ENCODE measurements around the gene PAXX.
A peak's percentile ranks its signal among the peaks of the same experiment; 100 is the strongest.

PAXX gene

GRCh38 chr9:136965771-136966484, 26.3 kb upstream of the PAXX start:
- no peak for DNase-seq (ENCODE audit: low spot score)

- no peak for DNase-seq (ENCODE audit: low spot score)
These were observed 23.7 kb upstream of the PAXX start for GRCh38 chr9:136968333-136969127.

DNA sequence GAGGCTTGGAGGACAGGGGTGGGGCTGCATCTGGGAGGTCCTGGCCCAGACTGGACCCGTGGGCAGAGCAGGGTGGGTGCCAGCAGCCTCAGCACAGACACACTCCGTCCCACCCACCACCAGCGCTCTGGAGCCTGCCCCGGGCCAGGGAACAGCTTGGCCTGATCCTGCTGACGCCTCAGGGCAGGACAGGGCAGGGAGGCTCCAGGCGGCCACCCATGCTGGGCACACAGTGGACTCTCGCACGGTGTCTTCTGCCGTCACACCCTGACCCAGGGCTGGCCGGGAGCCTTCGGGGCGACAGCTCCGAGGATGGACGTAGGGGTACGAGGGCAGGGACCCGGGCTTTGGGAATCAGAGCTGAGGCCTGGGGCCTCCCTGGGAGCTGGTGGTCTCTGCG, 23.1 kb upstream of the PAXX start:
- no peak for DNase-seq (ENCODE audit: low spot score)

DNA sequence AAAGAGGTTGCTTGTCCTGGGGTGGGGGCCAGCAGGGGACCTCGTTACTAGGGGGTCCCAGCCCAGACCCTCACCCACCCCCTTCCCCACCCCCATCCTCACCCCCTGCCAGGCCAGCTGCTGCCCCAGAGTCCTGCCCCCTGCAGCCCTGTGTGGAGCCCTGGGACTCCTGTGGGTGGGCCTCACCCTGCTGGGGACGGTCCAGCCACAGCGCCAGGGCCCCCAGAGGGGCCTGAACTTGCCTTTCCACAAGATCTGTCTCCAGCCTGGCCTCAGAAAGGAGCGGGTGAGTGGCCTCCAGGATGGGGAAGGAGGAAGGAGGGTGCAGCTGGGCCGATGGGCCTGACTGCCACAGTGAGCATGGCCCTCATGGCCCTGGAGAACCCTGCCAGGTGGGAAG, 22.4 kb upstream of the PAXX start:
- DNase-seq (ENCODE audit: low spot score): no peak

DNA sequence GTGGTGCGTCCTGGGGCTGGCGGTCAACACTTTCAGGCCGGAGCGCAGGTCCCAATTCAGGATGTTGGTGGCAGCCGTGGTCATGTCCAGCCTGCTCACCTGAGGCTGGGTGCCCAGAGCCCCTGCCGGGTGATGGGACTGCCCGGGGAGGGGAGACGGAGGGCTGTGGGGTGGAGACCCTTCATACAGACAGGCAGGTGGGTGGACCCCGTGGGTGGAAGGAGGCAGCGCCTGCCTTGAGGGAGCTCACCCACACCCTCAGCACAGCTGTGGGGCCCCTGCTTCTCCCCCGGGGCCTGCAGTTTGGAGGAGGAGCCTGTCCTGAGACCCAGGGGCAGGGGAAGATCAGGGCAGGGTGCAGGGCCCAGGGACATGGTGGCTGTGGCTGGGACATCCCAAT, 21.9 kb upstream of the PAXX start:
- DNase-seq (ENCODE audit: low spot score): no peak

DNA sequence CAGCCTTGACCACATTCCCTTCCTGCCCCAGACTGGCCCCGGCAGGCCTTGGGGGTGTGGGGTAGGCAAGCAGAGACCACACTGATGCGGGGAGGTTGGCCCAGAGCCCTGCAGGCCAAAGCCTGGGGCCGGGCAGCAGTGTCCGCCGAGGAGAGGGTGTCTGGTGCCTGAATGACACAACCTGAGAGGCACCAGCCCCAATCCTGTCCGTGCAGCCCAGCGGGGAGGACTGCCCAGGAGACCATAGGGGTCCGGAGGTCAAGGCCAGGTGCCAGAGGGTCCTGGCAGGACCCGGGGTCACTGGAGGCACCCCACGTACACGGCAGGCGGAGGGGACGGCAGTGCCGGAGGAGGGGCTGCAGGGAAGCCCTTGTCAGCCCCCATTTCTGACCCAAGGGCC, 20.5 kb upstream of the PAXX start:
- no peak for DNase-seq (ENCODE audit: low spot score)

DNA sequence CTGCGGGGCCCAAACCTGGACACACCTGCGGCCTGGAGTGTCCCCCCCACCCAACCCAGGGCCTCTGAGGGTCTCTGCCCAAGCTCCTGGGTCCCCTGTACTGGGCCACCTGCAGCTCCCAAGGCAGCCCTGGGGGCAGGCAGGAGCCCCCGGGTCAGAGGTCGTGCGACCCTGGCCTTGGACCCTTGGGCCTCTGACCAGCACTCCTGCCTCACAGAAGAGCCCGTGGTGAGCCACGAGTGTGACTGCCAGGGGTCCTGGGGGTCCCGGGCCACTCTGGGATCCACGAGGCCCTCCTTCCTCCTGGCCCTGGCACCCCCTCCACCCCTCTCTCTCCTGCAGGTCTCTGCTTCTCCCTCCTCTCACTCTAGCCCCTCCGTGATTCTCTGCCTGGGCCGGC, 19.9 kb upstream of the PAXX start:
- DNase-seq (ENCODE audit: low spot score): no peak

- no peak for DNase-seq (ENCODE audit: low spot score)
These were observed 19.5 kb upstream of the PAXX start for GRCh38 chr9:136972743-136973142.

DNA sequence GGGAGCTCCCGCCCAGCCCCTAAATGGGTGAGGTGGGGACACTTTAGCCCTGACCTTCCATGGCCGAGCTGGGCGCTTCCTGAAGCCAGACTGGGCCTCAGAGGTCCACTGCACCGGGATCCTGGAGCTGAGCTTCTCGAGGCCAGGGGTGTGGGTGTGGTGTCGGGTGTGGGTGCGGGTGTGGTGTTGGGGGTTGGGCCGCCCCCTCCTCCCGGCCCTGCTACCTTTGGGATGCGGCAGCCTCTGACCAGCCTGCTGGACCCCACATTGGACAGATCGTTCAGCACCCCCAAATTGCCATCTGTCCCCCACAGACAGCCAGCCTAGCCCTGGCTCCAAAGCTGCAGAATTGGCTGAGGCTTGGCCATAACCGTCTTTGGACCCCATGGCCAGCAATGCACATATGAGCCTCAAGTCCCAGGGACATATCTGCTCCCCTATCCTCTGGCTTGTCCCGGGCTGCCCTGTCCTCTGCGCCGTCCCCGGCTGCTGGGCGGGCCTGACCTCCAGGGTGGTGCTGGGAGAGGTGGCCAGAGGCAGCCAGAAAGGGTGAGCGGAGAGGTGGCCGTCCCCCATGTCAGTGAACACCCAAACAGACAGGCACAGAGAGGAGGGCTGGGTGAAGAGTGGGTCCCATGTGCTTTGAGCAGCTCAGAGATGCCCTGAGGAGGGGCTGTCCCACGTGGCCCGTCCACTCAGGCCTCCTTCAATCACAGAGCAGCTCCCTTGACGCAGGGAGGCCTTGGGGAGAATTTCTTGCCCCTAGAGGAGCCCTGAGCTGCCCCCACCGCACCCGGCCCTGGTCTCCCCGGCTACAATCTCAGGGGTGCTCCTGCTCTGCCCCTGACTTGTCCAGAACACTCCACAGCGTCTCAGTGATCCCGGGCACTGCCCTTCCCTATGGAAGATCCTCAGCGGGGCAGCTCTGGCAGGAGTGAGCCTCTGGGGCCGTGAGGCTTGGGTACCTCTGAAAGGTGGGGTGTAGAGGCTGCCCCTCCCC, 18.3 kb upstream of the PAXX start:
- no peak for DNase-seq (ENCODE audit: low spot score)

DNA sequence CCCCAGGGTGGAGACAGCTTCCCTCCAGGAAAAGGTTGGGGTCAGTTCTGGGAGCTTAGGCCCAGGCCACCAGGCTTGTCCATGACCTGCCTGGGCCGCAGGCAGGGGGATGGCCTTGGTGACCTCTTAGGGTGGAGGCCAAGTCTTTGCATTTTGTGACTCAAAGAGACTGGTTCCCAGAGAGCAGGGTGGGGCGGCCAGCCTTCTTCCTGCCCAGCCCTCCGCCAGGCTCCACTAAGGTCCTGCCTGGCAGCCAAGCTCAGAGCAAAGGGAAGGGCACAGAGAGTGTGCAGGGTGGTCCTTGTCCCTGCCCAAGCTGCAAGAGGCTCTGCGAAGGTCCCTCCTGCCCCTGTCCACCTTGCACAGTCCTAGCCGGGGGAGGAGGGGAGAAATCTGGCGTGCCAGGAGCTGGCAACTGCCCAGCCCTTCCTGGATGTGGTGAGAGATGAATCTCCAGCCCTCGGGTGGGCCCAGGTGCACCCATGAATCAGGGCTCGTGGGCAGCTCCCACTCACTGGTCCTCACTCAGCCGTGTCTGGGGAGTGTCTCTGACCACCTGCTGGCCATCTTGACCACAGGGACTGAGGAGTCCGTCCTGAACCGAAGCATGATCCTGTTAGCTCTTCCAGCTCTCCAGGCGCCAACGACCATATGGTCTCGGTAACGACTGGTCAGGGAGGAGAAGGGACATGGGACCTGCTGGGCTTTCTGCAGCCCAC, 17.2 kb upstream of the PAXX start:
- no peak for DNase-seq (ENCODE audit: low spot score)

DNA sequence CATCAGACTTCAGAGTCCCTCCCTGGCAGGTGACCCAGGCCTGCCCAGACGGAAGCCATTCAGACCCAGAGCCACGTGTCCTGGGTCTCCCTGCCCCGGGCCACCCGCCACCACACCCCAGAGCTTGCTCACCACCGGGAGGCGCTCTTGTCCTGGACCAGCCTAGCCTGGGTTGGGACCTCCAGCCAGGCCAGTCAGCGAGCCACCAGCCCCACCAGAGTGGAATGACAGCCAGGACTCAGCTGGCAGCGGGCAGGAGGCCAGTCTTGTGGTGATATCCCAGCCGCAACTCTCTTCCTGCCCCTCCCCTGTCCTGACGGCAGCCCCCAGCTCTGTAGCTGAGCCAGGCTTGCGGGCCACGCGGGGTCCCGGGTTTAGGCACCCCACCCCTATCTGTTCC, 16.6 kb upstream of the PAXX start:
- peak; percentile 64 for DNase-seq (ENCODE audit: low spot score)

- DNase-seq (ENCODE audit: low spot score): peak; percentile 65
These were observed 15.0 kb upstream of the PAXX start, which contains the start of gene PTGDS for GRCh38 chr9:136977223-136977622. PTGDS (plus strand) TSS chr9:136977504; CDS start chr9:136977579, 75 bp downstream.

- DNase-seq (ENCODE audit: low spot score): no peak
These were observed 14.6 kb upstream of the PAXX start for GRCh38 chr9:136977649-136978072.

DNA sequence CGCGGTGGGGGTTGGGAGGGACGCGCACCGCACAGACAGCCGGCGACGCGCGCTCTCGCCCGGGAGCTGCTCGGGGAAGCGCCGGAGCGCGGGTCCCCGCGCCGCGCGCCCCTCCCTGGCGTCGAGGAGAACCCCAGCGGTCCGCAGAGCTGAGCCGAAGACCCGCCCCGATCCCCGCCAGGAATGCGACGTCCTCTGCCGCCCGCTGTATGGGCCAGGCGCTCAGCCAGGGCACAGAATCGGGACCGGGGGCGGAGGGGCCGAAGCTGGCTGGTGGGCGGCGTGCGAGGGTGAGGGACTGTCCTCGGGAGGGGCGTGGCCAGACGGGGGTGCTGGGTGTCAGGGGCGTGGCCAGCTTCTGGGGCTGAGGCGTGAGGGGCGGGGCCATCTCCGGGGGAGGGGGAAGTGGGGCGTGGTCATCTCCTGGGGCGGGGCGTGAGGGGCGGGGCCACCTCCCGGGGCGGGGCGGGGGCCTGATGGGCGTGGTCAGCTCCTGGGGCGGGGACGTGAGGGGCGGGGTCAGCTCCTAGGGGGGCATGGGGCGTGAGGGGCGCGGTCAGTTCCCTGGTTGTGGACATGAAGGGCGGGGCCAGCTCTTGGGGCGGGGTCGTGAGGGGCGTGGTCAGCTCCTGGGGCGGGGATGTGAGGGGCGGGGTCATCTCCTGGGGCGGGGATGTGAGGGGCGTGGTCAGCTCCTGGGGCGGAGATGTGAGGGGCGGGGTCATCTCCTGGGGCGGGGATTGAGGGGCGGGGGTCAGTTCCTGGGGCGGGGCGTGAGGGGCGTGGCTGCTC, 14.0 kb upstream of the PAXX start:
- peak; percentile 98 for DNase-seq (ENCODE audit: low spot score)

GRCh38 chr9:136978865-136979544, 13.2 kb upstream of the PAXX start:
- no peak for DNase-seq (ENCODE audit: low spot score)

- no peak for DNase-seq (ENCODE audit: low spot score)
These were observed 12.2 kb upstream of the PAXX start for GRCh38 chr9:136979769-136980587.

- DNase-seq (ENCODE audit: low spot score): no peak
These were observed 11.3 kb upstream of the PAXX start for GRCh38 chr9:136980669-136981478.

- DNase-seq (ENCODE audit: low spot score): no peak
These were observed 10.5 kb upstream of the PAXX start for GRCh38 chr9:136981588-136982231.
